Epithelial cell of prostate (primary cell): ENCODE measurements around the gene MPZL2.

ENCODE experiments used
- DNase-seq: peaks from one replicate; pipeline ENCODE4 v3.0.0-alpha.2; 2011; ENCODE audit warnings: low read depth, low spot score
- H3K27ac ChIP-seq: fragments of 450-650 bp; 2 replicates; pipeline ENCODE4 v1.5.1; 2017; ENCODE audit warnings: mild to moderate bottlenecking

Gene MPZL2

GRCh38 chr11:118206391-118207031, 57.6 kb downstream of the MPZL2 start:
- H3K27ac ChIP-seq: no peak overlapping the region
- no peak for DNase-seq

DNA sequence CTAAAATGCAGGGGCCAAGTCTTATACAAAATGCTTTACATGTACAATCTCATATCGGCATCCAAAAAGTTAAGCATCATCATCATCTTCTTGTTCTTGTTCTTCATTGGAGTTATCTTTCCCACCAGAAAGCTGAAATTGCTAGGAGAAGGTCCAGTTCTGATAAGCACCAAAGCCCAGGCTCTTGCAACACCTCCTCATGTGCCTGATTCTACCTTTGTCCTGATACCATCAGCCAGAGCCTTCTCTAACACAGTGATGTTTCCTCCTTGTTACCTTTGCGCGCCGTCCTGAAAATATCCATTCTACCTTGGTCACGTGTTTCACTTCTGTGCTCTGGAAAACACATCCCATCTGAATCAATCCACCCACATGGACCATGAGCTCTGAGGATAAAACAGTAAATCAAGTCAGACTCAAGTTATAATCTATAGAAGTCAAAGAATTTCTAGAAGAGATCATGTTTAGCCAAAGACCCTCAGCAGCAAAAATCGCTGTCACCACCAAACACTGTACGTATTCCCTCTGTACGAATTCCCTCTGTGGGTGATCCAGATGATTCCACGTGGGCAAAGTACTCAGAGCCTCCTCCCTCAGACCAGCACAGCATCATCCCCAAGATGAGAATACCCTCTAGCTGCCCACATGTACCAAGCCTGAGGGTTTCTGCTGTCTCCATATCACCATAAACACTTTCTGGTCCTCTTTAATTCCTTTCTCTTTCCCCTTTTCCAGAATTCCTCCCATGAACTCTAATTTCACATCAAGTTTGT, 58.3 kb downstream of the MPZL2 start:
- no peak for DNase-seq
- no peak overlapping the region for H3K27ac ChIP-seq
